ENCODE data around the gene REG3G. TPM values are rescaled to one million over a fixed set of nuclear protein-coding genes. Genes with fewer than 3 reads are reported as not detected.

The REG3G gene
- total RNA-seq, 2 donors from 2014 or later = not detected

- ATAC-seq (ENCODE audit: insufficient number of reproducible peaks, low FRiP score, low read depth) = no peak
- Histone ChIP-seq H3K27me3 (replicated peaks; ENCODE audit: insufficient read depth) (no peaks in the 10 kb centered on the region), H3K36me3 (no peaks in the 10 kb centered on the region), H3K9me3 (no peaks in the 10 kb centered on the region), H3K4me3 (no peak overlapping the region), H3K4me1 (ENCODE audit: control insufficient read depth in 1 of 2, low read depth in 2 of 2) (no peaks in the 10 kb centered on the region), H3K27ac (no peak overlapping the region)
- no peak for DNase-seq (ENCODE audit: low spot score)
- TF ChIP-seq CTCF (IDR thresholded peaks at IDR 0.05) = no peak
These were observed 33.1 kb upstream of the REG3G start for GRCh38 chr2:78992451-78992806.

- no peak for TF ChIP-seq CTCF (IDR thresholded peaks at IDR 0.05)
- no peak overlapping the region for H3K4me3 ChIP-seq
These were observed 32.5 kb upstream of the REG3G start for GRCh38 chr2:78992807-78993517.

GRCh38 chr2:78993518-78994148, 31.9 kb upstream of the REG3G start:
- TF ChIP-seq CTCF (IDR thresholded peaks at IDR 0.05) = no peak
- Histone ChIP-seq H3K27ac (no peak overlapping the region), H3K9me3 (no peaks in the 10 kb centered on the region), H3K36me3 (no peaks in the 10 kb centered on the region), H3K4me1 (ENCODE audit: control insufficient read depth in 1 of 2, low read depth in 2 of 2) (no peaks in the 10 kb centered on the region), H3K27me3 (replicated peaks; ENCODE audit: insufficient read depth) (no peaks in the 10 kb centered on the region), H3K4me3 (no peak overlapping the region)
- no peak for ATAC-seq (ENCODE audit: insufficient number of reproducible peaks, low FRiP score, low read depth)
- no peak for DNase-seq (ENCODE audit: low spot score)

More at GRCh38 chr2:78992807-78993517, 32.5 kb upstream of the REG3G start:
- no peaks in the 10 kb centered on the region for H3K9me3 ChIP-seq
- no peaks in the 10 kb centered on the region for H3K4me1 ChIP-seq (ENCODE audit: control insufficient read depth in 1 of 2, low read depth in 2 of 2)
- DNase-seq (ENCODE audit: low spot score) (no peak), ATAC-seq (ENCODE audit: insufficient number of reproducible peaks, low FRiP score, low read depth) (no peak)
- no peaks in the 10 kb centered on the region for H3K27me3 ChIP-seq (replicated peaks; ENCODE audit: insufficient read depth)
- no peaks in the 10 kb centered on the region for H3K36me3 ChIP-seq
- no peak overlapping the region for H3K27ac ChIP-seq

- DNase-seq (ENCODE audit: low spot score) (no peak), ATAC-seq (ENCODE audit: insufficient number of reproducible peaks, low FRiP score, low read depth) (no peak)
- H3K36me3 ChIP-seq = no peaks in the 10 kb centered on the region
- H3K4me3 ChIP-seq = no peak overlapping the region
- H3K27ac ChIP-seq = no peak overlapping the region
- no peaks in the 10 kb centered on the region for H3K27me3 ChIP-seq (replicated peaks; ENCODE audit: insufficient read depth)
- H3K4me1 ChIP-seq (ENCODE audit: control insufficient read depth in 1 of 2, low read depth in 2 of 2) = no peaks in the 10 kb centered on the region
- no peak for TF ChIP-seq CTCF (IDR thresholded peaks at IDR 0.05)
- H3K9me3 ChIP-seq = no peaks in the 10 kb centered on the region
These were observed 30.7 kb upstream of the REG3G start for GRCh38 chr2:78994789-78995188.

GRCh38 chr2:78999406-78999805, 26.1 kb upstream of the REG3G start:
- ATAC-seq (ENCODE audit: insufficient number of reproducible peaks, low FRiP score, low read depth) = no peak
- Histone ChIP-seq H3K27me3 (replicated peaks; ENCODE audit: insufficient read depth) (no peaks in the 10 kb centered on the region), H3K4me3 (no peak overlapping the region), H3K36me3 (no peaks in the 10 kb centered on the region), H3K4me1 (ENCODE audit: control insufficient read depth in 1 of 2, low read depth in 2 of 2) (no peaks in the 10 kb centered on the region), H3K27ac (no peak overlapping the region), H3K9me3 (no peaks in the 10 kb centered on the region)
- DNase-seq (ENCODE audit: low spot score) = no peak
- no peak for TF ChIP-seq CTCF (IDR thresholded peaks at IDR 0.05)
